ENCODE data around the gene GLYR1.

GLYR1 gene

DNA sequence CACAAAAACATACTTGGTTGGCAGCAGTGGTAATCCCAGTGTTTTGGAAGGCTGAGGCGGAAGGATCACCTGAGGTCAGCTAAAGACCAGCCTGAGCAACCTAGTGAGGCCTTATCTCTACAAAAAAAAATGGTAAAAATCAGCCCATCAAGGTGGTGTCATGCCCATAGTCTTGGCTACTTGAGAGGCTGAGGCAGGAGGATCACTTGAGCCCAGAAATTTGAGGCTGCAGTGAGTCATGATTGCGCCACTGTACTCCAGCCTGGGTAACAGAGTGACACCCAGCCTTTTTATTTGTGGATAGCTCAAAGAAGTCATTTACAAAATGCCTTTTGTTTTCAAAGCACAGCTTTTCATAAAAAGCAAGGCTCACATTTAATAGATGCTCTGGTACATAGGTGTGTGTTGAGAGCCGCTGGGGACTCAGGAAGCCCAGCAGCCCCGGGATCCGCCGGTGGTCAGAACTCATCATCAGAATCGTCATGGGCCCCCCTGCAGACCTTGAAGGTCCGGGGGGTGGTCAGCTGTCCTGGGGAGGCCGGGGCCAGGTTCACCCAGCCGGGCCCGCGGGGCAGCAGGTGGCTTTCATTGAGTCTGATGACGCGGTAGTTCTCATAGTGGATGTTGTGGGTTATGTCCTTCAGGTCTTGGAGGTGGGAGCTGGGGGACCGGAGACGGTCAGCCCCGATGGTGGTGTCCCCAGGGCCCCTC is 69.6 kb downstream of the GLYR1 start:
- no peak overlapping the region for H3K4me3 ChIP-seq (ENCODE audit: low read depth in 1 of 2, low read length in 1 of 2)
- no peak for TF ChIP-seq CTCF (IDR thresholded peaks at IDR 0.05)
- H3K27me3 ChIP-seq, result no peaks in the 10 kb centered on the region
- no peaks in the 10 kb centered on the region for H3K9me3 ChIP-seq
- no peaks in the 10 kb centered on the region for H3K36me3 ChIP-seq
- no peak overlapping the region for H3K27ac ChIP-seq
- H3K4me1 ChIP-seq (ENCODE audit: control insufficient read depth in 1 of 2, insufficient read depth in 1 of 2, low read depth in 1 of 2, low read length in 1 of 2), result peaks cover 11 to 18% of the 10 kb centered on the region in 2 experiments

DNA sequence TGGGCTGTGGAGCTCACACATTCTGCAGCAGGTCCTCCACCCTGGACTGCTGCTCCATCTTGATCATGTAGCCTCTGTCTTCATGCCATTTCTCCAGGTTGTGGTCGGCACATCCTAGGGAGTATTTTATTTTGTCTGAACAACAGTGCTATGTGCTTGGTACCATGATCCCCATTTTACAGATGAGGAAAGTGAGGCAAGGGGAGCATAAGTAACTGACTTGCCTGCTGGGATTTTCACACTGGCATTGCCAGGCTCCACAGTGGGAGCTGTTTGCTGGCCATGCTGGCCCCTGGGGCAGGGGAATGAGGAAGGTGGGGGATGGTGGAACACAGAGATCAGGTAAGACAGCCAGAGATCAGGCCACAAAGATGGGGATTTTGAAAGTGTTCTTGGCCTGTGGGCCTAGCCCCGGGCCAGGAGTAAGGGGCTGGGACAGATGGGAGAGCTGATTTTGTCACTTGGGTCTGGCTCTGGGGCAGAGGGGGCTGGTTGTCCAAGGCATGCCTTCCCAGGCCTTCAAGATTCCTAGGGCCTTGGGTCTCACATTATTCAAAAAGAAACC is 70.9 kb downstream of the GLYR1 start:
- Histone ChIP-seq H3K36me3 (no peaks in the 10 kb centered on the region), H3K9me3 (no peaks in the 10 kb centered on the region), H3K4me3 (ENCODE audit: low read depth in 1 of 2, low read length in 1 of 2) (no peak overlapping the region), H3K27me3 (no peaks in the 10 kb centered on the region), H3K27ac (no peak overlapping the region), H3K4me1 (ENCODE audit: control insufficient read depth in 1 of 2, insufficient read depth in 1 of 2, low read depth in 1 of 2, low read length in 1 of 2) (peaks cover 11 to 17% of the 10 kb centered on the region in 2 experiments)
- no peak for TF ChIP-seq CTCF (IDR thresholded peaks at IDR 0.05)

- no peak for TF ChIP-seq CTCF (IDR thresholded peaks at IDR 0.05)
- Histone ChIP-seq H3K27me3 (no peaks in the 10 kb centered on the region), H3K27ac (no peak overlapping the region), H3K9me3 (no peaks in the 10 kb centered on the region), H3K4me3 (ENCODE audit: low read depth in 1 of 2, low read length in 1 of 2) (no peak overlapping the region), H3K36me3 (no peaks in the 10 kb centered on the region), H3K4me1 (ENCODE audit: control insufficient read depth in 1 of 2, insufficient read depth in 1 of 2, low read depth in 1 of 2, low read length in 1 of 2) (peaks cover 11% of the 10 kb centered on the region in 2 experiments)
These were observed 72.1 kb downstream of the GLYR1 start for GRCh38 chr16:4775005-4775404.

- H3K9me3 ChIP-seq, result no peaks in the 10 kb centered on the region
- no peaks in the 10 kb centered on the region for H3K36me3 ChIP-seq
- H3K27me3 ChIP-seq, result no peaks in the 10 kb centered on the region
- no peak for TF ChIP-seq CTCF (IDR thresholded peaks at IDR 0.05)
- no peak overlapping the region for H3K27ac ChIP-seq
- H3K4me1 ChIP-seq (ENCODE audit: control insufficient read depth in 1 of 2, insufficient read depth in 1 of 2, low read depth in 1 of 2, low read length in 1 of 2), result peaks cover 29 to 30% of the 10 kb centered on the region in 2 experiments
- no peak overlapping the region for H3K4me3 ChIP-seq (ENCODE audit: low read depth in 1 of 2, low read length in 1 of 2)
These were observed 74.7 kb downstream of the GLYR1 start for GRCh38 chr16:4772351-4772750.

DNA sequence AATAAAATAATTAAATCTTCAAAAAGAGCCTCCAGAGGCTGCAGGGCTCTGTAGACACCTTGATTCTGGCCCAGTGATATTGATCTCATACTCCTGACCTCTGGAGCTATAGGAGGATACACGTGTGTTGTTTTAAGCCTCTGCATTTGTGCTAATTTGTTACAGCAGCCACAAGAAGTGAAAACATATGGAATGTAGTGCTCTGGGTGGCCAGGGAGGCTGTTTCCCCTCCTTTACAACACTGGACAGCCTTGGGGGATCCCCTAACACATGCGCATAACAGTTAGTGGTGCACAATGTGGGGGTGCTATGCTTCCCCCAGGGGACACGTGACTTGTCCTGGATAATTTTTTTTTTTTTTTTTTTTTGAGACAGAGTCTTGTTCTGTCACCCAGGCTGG is 75.4 kb downstream of the GLYR1 start:
- H3K4me3 ChIP-seq (ENCODE audit: low read depth in 1 of 2, low read length in 1 of 2), result no peak overlapping the region
- no peaks in the 10 kb centered on the region for H3K36me3 ChIP-seq
- H3K27me3 ChIP-seq, result no peaks in the 10 kb centered on the region
- peaks cover 34 to 35% of the 10 kb centered on the region in 2 experiments for H3K4me1 ChIP-seq (ENCODE audit: control insufficient read depth in 1 of 2, insufficient read depth in 1 of 2, low read depth in 1 of 2, low read length in 1 of 2)
- H3K27ac ChIP-seq, result no peak overlapping the region
- H3K9me3 ChIP-seq, result no peaks in the 10 kb centered on the region
- TF ChIP-seq CTCF (IDR thresholded peaks at IDR 0.05), result no peak
